NCI-H748 (cell line): ENCODE measurements around the gene AGT.

Experiments
- DNase-seq: peaks from one replicate; lab custom pipeline; 2025; ENCODE audit not compliant: unreplicated experiment; lab: John Stamatoyannopoulos, UW

The AGT gene

DNA sequence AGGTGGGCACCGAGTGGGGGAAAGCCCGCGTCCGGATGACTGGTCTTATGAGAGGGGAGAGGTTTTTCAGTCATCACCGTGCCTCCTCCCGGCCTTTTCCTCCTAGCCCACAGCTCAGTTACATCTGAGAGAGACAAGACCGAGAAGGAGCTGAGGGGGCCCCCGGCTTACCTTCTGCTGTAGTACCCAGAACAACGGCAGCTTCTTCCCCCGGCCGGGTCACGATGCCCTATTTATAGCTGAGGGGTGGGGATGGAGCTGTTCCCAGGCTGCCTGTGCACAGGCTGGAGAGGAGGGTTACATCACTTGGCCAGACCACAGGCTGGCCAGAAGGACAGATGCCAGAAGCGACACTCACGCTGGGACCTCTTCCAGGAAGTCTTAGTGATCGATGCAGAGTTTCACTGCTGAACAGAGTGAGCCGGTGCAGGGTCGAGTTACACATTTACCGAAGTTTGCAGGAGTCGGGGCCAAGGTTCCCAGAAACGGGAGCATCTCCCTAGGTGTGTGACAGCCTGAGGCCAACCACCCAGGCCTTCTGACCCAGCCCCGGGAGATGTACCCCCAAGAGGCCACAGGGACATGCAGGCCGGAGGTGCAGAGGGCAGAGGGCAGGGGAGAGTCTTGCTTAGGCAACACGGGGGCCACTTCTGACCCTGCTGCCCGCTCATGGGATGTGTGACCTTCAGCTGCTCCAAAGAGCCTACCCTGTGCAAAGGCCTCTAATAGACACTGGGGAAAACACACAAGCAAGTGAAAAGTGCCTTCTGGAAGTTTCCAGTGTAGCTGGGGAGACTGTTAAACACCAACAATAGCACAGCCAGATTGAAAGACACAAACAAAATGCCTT, at the start of gene AGT:
AGT (minus strand) TSS at position 208 of the 850 bp plus-strand sequence. CDS start 3,299 bp downstream, outside the sequence.
- DNase-seq, result no peak

DNA sequence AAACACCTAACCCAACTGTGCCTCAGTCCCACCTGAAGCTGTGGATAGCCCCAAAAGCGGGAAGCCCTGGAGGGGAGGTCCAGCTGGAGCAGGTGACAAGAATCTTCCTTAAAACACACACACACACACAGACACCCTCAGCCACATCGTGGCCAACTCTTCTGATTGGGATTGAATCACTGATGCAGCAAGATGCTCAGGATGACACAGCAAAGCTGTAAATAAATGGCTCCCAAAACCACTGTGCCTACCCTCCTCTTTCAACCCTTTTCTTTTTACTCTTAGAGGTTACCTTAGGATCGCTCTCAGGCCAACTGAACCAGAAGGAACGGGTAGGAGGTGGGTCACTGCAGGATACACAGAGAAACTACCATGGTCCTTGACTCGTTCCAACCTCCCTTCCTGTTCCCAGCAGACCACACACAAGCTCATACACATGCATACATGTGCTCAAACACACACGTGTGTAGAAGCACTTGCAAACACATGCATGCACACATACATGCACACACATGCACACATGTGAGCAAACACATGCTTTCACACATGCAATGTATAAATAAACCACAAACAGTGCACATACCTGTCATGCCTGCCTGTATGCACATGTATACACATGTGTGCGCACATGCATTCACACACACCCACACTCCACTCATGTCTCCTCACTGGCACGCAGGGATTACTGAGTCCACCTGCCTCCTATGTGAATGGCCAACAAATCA, 47.7 kb upstream of the AGT start:
- no peak for DNase-seq

DNA sequence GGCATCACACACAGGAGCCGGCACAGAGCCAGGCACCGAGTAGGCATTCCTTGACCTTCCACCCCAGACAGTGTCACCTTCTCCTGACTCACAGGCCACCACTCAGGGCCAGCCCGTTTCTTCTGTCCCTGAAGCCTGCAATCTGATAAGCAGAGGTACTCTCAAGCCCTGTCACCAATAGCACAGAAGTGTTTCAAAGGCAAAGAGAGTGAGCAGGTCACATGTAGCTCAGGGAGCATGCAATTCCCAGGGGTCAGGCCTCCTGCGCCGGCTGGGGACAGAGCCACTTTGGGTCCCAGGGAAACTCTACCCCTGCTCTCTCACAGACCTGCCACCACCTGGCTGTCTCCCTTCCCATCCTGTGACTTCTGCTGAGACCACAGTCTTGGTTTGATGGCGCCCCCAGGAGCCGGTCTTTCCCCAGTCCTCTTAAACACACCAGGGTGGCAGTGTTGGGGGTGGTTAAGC, 46.5 kb upstream of the AGT start:
- no peak for DNase-seq

DNA sequence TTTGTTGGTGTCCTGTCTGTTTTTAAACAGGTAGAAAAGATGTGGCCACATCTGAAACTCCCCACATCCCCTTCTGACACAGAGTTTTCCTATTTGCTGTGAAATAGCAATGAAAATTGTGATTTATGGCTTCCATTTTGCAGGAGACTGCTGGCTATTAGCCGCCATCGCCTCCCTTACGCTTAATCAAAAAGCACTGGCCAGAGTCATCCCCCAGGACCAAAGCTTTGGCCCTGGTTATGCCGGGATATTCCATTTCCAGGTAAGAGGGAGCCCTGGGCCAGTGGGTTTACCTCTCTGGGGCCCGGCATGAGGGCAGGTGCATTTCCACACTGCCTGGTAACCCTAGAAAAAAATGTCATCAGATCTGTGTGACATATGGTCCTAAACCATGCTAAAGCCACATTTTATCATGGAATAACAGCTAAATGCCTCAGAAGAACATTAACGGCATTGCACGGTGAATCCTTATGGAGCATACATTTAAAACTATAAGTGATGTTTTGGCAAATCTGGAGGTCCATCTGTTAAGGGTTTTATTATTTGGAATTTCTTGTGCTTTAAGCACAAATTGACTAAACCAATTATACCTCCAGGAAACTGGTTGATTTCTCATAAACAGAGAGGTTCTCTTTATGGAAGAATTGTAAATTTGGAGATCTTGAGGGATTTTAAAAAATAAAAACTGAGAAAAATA, 45.6 kb upstream of the AGT start:
- DNase-seq, result no peak

DNA sequence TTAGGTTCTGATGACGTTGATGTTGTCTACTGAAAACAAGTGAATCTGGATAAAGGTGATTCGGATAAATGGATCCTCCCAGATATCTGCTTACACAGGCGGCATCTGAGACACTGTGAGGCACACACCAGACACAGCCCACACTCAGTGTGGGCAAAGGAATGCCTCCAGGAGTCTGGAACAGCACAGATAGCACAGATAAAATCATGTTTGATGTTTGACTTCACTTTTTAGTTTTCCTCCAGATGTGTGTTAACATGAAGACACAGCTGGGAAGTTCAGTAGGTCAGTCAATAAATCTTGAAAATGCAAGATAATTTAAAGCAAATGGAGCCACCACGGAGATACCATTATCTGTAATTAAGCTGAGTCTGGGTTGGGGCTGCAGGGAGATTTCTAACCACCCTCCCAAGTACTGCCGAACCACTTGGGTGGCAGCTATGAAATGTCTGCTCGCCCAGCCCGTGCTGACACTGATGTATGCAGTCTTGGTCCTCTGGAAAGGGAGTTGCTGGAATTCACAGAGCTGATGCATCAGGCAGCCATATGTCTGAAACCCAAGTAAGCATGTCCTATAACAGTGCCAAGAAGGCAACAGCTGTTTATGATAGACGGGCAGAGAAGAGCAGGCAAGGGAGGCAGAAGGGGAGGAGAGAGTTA, 44.9 kb upstream of the AGT start:
- DNase-seq, result no peak

DNA sequence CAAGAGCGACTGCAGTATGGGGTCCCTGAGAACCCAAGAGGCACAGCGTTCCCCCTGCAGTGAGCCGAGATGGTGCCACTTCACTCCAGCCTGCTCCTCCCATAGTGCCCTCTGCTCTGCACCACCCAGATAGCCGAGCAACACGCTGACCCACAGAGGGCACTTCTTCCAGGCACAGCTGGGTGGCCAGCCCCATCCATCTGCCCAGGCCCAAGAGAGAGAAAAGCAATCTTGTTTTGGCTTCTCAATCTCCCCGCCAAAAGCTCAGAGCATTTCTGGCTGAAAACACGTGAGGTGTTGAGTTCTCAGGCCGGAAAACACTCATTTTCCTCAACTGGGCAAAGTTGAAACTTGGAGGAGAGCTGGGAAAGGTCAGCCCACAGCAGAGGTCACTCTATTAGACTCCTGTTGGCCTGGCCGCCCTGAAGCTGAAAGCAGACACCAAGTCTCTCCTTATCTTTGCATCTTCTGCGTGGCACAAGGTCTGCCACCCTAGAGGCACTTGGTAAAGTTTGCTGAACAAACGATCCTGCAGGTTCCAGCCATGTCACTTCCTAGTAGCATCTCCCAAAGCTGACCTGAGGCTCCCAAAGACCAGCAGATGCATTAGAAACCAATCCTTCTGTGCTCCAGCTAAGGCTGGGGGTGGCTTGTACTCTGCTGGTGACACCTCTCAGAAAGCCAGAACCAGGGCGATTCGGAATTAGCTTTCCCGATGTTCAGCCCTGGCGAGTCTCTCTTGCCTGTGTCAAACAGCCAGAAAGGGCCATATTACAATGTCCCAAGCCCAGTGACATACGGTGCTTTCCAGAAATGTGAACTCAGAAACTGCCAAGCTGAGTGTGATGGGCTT, 44.2 kb upstream of the AGT start:
- no peak for DNase-seq

DNA sequence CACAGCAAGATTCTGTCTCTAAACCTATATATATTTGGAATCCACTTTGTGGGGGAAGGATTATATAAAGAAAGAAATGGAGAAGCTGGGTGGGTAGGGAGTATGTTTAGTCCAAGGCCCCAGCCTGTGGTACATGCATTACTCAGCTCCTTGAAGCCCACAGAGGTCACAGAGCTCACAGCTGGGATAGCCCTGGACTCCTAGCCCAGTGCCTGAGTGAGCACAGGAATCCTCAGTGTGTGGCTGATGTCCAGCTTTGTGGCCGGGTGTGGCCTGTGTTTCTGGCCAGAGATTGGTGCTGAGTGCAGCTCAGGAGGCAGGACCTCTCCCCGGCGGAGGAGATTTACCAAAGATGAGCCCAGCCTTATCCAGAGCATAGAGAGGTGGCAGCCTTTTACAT, 40.9 kb upstream of the AGT start:
- no peak for DNase-seq

DNA sequence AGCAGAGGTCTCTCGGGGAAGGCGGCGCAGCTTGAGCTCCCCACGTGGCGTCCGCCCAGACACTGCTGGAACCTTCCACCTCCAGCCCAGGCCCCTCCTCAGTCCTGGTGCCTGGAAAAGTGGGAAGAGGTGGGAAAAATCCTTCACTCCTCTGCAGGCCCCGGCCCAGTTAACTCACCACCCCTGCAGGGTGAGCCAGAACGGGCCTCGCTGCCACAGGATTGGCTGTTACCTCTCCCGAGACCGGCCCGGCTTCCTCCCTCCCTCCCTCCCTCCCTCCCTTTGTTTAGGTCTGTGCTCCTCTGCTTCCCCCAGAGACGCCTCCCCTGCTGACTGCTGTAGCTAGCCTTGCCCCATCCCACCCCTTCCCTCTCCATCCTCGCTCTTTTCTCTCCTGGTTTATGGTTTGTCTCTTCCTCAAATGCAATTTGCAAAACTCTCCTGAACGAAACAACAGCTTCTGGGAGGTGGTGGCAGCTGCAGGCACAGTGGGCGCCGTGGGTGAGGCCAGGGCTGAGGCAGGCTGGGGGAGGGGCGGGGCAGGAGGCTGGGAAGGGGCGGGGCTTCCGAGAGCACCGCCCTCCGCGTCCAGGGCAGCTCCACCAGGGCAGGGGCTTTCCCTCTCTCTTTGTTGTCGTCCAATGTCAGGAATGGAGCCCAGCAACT, 39.8 kb upstream of the AGT start:
- peak; percentile 88 for DNase-seq

DNA sequence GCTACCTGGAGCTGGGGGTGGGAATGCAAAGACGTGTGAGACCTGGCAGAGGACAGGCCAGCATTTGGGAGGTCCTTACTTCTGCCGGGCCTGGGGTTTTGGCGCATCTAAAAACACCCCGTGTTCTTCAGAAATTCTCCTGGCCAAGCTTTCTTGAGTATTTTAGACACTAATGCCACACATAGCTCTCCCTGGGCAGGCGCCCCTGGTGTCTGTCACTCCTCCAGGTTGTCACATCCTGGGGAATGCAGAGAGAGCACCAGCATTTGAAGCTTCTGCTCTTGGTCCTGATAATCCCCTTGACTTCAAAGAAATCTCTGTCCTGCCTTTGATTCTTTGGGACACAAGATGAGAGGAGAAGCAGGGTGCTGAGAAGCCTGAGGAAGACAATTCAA, 39.3 kb upstream of the AGT start:
- DNase-seq, result no peak

DNA sequence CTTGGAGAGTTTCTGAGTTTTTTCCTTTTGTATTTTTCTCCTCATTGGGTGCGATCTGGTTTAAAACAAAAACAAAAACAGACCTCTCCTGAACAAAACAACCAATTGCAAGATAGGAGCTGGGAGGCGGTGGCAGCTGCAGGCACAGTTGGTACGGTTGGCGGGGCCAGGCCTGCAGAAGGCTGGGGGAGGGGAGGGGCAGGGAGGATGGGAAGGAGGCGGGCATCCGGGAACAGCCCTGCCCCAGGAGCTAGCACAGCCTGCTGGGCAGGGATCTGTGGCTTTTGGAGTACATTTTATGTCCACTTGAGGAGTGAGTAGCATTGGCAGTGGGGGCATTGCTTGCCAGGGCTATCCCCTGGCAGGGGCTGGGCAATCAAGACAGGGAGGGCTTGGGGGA, 38.5 kb upstream of the AGT start:
- DNase-seq, result peak; percentile 87

DNA sequence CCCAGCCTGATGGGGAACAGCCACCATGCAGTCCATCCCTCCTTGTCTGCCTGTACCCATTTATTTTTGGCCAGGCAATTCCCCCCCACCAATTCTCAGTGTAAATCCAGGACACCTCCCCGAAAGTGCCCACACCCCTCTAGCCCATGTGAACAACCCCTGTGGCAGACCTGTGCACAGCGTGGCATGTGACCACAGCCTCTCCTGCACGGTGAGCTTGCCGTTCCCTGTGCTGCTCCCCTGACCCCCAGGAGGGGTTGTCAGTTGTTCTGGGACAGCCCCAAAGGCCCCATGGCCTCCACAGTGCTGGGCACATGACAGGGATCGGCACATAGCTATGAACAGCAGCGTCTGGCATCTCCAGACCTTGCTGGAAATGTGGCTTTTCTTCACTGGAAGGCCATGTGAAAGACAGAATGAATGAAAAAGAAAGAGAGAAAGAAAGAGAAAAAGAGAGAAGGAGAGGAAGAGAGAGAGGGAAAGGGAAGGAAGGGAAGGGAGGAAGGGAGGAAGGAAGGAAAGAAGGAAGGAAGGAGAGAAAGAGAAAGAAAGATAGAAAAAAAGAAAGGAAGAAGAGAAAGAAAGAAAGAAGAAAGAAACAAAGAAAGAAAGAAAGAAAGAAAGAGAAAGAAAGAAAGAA, 37.2 kb upstream of the AGT start:
- DNase-seq, result no peak

DNA sequence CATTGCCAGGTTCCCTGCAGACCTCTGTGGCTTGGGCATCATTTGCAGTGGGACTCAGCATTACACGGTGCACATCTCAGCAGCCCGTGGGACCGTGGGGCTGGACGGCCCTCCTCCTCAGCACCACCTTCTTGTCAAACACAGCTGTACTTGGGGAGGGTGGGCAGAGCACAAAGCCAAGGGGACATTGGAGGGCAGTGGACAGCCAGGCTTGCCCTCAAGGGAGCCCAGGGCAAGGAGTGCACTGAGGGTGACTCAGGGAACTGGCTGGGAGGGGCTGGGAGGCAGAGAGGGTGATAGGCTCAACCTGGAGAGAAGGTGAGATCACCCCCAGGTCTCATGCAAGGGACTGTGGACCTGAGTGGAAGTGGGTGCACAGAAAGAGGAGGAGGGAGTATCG, 36.7 kb upstream of the AGT start:
- no peak for DNase-seq

DNA sequence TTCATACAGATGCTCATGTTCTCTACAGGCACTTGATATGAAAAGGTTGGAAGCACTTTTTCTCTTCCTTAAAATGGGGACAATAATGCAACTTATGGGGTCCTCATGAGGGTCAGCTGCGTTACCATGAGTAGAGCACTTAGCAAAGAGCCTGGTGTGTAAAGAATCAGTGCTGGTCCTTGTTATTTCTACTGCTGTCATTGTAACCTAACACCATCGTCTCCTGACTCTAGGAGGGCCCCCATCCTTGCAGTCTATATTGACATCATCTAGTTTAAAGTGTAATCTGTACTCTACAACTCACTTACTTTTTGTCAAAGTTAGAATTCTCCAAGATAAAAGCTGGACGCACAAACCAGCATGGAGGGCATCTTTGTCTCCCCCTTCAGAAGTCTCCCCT, 35.7 kb upstream of the AGT start:
- DNase-seq, result no peak

DNA sequence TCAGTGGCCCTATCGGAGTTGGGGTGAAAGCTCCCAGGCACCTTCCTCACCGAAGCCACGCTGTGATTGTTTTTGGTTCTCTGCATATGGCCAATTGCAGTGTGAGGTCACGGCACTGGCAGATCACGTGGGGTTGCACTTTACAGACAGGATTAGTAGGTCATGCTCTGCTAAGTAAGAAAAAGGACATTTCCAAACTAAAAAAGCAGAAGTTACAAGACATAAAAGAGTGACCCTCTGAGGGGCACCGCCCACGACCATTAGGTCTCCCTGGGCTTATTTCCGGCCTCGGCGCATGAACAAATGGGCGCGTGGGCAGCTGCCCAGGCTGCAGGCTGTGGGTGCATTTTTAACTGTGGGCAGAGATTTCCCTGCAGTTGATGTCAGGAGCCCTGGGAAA, 35.2 kb upstream of the AGT start:
- DNase-seq, result no peak

DNA sequence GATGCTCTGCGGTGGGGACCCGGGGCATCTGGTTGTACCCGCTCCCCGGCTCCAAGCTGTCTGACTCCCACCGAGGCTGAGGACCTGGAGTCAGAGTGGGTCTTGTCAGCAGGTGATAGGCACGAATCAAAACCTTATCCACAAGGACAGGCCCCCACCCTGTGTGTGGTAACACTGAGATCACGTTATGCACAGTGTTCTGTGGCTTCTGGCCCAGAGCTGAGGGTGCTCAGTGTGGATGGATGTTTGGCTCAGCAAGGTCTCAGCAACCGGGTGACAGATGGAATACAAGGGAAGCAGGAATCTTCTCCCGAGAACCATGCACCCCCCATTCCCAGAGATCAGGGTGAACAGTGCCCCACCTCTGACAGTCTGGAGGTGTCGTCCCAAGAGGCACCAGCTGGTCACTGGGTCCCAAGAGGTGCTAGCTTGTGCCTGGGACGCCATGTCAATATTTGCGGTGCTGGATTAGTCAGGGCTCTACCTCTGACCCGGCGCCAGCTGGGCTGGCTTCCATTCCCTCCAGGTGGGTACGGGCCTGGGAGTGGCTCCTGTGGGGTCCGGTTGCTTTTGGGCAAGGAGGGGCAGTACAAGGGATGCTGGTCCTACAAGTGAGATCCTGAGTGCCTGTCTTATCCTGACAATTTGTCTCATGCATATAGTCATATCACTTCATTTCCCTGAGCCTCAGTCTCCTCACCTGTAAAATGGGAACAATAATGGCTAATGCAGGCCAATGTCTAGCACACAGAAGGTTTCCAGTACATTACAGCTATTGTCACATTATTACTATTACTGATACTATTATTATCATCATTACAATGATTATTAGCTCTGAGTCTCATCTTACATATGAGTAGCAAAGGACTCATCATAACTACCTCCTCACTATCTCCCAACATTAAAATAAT, 34.2 kb upstream of the AGT start:
- no peak for DNase-seq

DNA sequence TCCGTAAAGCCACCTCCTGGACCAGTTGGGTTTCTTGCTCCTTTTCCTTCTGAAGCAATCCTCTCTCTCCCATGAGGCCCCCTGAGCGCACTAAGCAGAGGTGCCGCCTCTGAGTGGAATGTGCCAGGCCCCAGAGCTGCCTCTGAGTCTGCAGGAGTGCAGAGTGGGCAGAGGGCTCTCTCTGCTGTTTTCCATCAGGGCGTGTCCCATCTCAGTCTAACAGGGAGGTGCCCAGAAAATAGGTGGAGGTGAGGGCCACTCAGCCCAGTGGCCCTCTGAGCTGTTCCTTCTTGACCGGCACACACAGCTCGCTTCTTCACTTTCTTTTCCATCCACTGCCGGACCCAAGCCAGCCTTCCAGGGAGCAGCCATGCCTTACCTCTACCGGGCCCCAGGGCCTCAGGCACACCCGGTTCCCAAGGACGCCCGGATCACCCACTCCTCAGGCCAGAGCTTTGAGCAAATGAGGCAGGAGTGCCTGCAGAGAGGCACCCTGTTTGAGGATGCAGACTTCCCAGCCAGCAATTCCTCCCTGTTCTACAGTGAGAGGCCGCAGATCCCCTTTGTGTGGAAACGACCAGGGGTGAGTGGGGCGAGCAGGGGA, 33.3 kb upstream of the AGT start, which contains the start of gene CAPN9:
CAPN9 (plus strand) TSS at position 262 of the 604 bp plus-strand sequence; CDS start at position 371, 109 bp downstream.
- no peak for DNase-seq

DNA sequence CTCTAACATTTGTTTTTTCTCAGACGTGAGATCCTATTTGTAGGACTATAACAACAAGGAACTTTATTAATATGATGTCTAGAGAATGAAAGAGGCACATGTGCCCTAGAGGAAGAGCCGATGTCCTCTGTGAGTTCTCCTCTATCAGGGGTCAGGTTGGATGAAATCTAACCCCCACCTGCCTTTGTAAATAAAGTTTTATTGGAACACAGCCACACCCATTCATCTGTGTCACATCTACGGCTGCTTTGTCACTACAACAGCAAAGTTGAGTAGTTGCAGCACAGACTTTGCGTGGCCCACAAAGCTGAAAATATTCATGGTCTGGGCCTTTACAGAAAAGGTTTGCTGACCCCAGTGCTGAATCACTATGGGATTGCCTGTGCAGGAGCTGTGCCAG, 32.7 kb upstream of the AGT start:
- DNase-seq, result no peak

DNA sequence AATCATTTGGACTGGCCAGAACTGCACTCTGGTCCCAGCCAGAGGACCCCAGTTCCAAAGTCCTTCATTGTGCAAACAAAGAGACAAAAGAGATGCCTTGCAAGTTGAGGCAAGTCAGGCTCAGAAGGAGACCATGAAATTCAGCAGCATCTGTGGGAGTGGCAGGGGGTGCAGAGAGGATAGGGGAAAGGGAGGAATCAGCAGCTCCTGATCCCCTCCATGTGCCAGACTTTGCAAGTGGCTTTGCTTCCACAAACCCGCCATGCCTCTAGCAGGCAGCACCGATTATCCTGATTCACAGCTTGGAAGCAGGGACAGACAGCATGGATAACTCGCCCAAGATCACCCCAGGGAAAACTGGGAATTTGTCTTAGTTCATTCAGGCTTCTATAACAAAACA, 31.1 kb upstream of the AGT start:
- no peak for DNase-seq
